COLO829 (cell line): Measurements from ENCODE around the gene APBB1IP.
"Not testable (repeated sequence)": the region's sequence is repeated elsewhere in the genome, so short reads cannot be mapped to it uniquely, and the experiment has no call there.

Source experiments
- DNase-seq: peaks from one replicate; pipeline ENCODE4 v3.0.0; 2012; ENCODE audit warnings: low spot score

The APBB1IP gene

GRCh38 chr10:26556748-26557640 is 118.9 kb downstream of the APBB1IP start:
- peak; percentile 58 for DNase-seq

DNA sequence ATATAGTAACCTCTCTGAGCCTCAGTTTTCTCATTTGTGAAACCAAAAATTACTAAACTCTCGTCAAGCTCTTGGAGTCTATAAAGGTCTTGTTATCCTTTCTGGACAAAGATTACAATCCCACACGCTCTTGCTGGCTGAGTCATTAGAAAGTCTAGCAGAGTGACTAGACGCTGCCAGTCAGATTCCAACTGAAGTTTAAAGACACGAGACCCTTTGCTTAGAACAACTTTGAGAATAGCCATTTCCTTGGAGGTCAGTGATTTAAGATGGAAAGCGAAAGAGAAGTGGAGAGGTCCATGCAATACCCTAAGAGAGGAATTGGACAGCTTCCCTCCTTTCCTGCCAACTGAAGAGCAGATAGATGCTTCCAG is 119.5 kb downstream of the APBB1IP start:
- peak; percentile 13 for DNase-seq

GRCh38 chr10:26566525-26567350 is 128.6 kb downstream of the APBB1IP start:
- DNase-seq: no peak

DNA sequence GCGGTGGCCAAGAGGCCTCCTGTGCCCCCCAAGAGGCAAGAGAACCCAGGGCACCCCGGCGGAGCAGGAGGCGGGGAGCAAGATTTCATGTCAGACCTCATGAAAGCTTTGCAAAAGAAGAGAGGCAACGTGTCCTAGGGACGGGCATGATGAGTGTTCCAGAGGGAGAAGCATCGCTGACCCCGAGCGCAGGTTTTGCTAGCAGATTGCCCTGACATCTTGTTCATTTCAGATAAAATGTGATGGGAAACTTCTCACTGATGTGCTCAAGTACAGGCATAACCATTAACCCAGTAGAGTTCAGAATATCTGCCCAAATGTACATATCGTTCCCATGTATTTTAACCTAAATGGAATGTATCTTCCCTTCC is 129.2 kb downstream of the APBB1IP start:
- no peak for DNase-seq

DNA sequence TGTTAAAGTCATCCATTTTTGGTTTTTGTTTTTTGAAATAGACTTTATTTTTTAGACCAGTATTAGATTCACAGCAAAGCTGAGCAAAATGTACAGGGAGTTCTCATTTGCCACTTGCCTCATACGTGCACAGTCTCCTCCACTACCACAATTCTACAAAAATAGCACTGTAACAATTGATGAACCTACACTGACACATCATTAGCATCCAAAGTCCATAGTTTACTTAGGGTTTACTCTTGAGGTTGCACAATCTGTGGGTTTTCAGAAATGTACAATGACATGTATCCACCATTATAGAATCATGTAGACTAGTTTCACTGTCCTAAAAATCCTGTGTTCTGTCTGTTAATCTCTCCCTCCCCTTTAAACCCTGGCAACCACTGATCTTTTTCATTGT is 133.5 kb downstream of the APBB1IP start:
- no peak for DNase-seq

- DNase-seq: no peak
Observed at GRCh38 chr10:26573674-26574073, 135.5 kb downstream of the APBB1IP start.

- no peak for DNase-seq
Observed at GRCh38 chr10:26574783-26575182, 136.6 kb downstream of the APBB1IP start.

GRCh38 chr10:26578371-26578770 is 140.2 kb downstream of the APBB1IP start:
- not testable (repeated sequence) for DNase-seq

DNA sequence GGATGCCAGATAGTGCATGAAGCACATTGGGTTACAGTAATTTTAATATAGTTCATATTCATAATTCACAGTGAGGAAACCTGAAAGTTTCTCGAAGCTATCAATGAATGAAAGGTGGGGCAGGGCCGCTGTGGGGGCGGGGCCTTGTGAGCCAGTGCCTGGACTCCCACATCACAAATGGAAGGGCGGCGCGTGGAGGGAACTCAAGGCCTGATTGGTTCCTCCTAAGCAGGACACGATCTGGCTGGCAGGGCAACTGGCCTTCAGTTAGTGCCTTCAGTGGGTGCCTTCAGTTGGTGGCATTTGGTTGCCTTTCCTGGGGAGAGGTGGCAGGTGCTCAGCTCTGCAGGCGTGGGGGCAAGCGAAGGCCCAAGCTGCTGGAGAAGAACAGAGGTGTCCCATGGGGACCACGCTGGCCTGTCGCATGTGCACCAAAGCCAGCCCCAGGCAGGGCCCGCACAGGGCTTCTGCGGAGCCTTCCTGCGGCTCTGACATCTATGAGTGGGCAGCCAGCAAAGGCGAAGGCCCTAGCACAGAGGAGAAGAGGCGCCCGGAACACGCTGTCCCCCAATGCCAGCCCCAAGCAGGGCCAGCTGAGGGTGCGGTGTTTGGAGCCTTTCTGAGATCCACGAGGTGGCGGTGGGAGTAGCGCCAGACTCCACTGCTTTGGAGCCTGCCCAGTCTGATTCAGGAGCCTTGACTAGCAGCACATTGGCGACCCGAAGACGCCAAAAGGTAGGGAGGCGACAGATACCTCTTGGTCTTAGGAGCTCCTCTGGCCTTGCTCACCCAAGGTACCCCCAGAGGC is 141.3 kb downstream of the APBB1IP start:
- DNase-seq: no peak

DNA sequence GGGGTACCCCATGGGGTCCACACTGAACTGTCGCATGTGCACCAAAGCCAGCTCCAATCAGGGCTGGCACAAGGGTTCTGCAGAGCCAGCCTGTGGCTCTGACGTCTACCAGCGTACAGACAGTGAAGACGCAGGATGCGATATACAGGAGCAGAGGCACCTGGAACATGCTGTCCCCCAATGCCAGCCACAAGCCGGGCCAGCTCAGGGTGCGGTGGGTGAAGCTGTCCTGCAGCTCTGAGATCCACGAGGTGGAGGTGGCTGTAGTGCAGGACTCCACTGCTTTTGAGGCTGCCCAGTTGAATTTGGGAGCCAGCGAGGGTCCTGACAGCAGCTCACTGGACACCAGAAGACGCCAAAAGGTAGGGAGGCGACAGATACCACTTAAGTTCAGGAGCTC is 148.1 kb downstream of the APBB1IP start:
- DNase-seq: no peak

DNA sequence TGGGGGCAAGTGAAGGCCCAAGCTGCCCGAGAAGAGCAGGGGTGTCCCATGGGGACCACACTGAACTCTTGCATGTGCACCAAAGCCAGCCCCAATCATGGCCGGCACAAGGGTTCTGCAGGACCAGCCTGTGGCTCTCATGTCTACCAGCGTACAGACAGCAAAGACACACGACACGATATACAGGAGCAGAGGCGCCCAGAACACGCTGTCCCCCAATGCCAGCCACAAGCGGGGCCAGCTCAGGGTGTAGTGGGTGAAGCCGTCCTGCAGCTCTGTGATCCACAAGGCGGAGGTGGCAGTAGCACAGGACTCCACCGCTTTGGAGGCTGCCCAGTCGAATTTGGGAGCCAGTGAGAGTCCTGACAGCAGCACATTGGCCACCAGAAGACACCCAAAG is 150.5 kb downstream of the APBB1IP start:
- DNase-seq: no peak

- not testable (repeated sequence) for DNase-seq
Observed at GRCh38 chr10:26589813-26590212, 151.7 kb downstream of the APBB1IP start.

DNA sequence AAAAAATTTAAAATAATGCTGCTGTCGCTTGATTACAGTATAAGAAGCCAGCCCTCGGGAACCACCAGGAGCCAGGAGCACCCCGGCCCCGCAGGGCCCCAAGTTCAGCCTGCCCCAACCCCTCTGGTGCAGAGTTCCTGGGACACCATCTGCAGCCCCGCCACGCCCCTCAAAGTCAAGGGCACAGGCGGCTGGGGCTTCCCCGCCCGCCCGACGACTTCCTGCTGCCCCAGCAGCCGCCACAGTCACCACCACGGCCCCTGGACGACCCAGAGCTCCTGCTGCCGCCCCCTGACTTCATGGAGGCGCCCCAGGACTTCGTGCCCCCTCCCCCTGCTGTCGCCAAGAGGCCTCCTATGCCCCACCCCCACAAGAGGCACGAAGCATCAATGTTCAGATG is 155.8 kb downstream of the APBB1IP start:
- no peak for DNase-seq

DNA sequence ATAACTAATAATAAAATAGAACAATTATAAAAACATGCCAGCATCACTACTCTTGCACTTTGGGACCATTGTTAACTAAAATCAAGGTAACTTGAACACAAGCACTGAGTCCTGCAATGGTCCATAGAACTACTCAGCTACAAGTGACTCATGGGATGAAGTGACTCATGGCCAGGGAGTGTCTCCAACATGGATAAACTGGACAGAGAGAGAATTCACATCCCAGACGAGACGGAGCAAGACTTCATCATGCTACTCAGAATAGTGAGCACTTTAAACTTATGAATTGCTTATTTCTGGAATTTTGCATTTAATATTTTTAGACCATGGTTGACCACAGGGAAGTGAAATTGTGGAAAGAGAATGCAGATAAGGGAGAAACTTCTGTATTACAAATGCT is 165.1 kb downstream of the APBB1IP start:
- not testable (repeated sequence) for DNase-seq

GRCh38 chr10:26604320-26605093 is 166.4 kb downstream of the APBB1IP start:
- not testable (repeated sequence) for DNase-seq

DNA sequence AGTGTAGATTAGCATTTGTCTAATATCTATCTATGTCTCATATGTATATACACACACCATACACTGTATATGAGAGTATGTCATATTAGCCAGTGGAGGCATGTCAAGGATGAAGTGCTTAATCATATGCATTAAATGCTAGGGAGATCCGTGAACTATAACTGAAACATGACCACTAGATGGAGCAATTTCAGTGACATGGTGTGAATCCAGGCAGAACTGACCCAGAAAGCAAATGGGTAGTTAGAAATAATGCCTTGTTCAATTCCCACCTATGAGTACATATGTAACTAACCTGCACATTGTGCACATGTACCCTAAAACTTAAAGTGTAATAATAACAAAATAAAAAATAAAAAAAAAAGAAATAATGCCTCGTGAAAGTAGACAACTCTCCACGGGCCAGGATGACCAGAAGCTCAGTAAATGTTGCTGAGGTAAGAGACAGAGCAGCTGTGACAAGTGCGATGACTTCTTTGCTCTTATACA is 168.3 kb downstream of the APBB1IP start:
- not testable (repeated sequence) for DNase-seq

DNA sequence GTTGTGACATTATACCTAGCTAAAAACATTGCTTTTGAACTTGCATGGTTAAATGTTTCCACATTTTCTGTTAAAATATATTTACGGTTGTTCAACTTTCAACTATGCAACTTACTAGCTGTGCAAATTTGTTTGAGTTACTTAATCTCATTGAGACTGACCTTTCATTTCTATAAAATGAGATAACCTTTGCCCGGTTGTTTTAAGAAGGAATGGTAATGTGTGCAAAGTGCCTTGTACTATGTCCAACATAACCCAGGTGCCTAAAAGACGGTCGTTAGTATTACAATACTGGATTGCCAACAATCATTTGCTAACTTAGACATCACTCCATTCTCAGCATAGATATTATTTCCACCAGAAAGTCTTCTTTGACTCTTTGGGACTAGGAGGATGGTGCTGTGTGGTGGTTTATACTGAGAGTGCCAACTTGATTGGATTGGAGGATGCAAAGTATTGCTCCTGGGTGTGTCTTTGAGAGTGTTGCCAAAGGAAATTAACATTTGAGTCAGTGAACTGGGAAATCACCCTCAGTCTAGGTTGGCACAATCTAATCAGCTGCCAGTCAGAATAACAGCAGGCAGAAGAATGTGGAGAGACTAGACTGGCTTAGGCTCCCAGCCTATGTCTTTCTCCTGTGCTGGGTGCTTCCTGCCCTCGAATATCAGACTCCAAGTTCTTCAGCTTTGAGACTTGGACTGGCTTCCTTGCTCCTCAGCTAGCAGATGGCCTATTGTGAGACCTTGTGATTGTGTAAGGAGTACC is 174.2 kb downstream of the APBB1IP start:
- no peak for DNase-seq
